GM23338 (cell line): ENCODE data around the gene SP8. TPM values are rescaled to one million over a fixed set of nuclear protein-coding genes. Genes with fewer than 3 reads are reported as not detected.

Experiments
- ATAC-seq: fragments of 200-7000 bp; cut with Tn5 transposase; 3 replicates; pipeline ENCODE4 v1.9.1; 2020
- DNase-seq: peaks from one replicate; pipeline ENCODE4 v3.0.0-alpha.2; 2015; ENCODE audit warnings: low spot score
- H2AFZ ChIP-seq: fragments of 200-600 bp; sonication (generic); 2 replicates; pipeline ENCODE4 v1.8.0; 2016; ENCODE audit warnings: antibody characterized with exemption, mild to moderate bottlenecking, moderate library complexity
- H3F3A ChIP-seq: fragments of 200-600 bp; sonication (generic); replicated peaks from 2 replicates; pipeline ENCODE4 v1.8.0; 2017; ENCODE audit warnings: antibody characterized with exemption, mixed run types, low read depth
- H3K27ac ChIP-seq: fragments of 200-600 bp; sonication (generic); 2 replicates; pipeline ENCODE4 v1.6.1; 2016; ENCODE audit warnings: low read depth
- H3K27me3 ChIP-seq: fragments of 200-600 bp; sonication (generic); 2 replicates; pipeline ENCODE4 v1.8.0; 2016; ENCODE audit warnings: mild to moderate bottlenecking, mixed run types, moderate library complexity; ENCODE audit not compliant: insufficient read depth
- H3K36me3 ChIP-seq: fragments of 200-600 bp; sonication (generic); 2 replicates; pipeline ENCODE4 v1.8.0; 2016; ENCODE audit warnings: mild to moderate bottlenecking; ENCODE audit not compliant: insufficient read depth
- H3K4me1 ChIP-seq: fragments of 200-600 bp; sonication (generic); 2 replicates; pipeline ENCODE4 v1.8.0; 2016; ENCODE audit warnings: mild to moderate bottlenecking, moderate library complexity; ENCODE audit not compliant: insufficient read depth
- H3K4me2 ChIP-seq: fragments of 200-600 bp; sonication (generic); 2 replicates; pipeline ENCODE4 v1.7.1; 2017; ENCODE audit warnings: mixed run types
- H3K4me3 ChIP-seq: fragments of 200-600 bp; sonication (generic); 2 replicates; pipeline ENCODE4 v1.6.1; 2016; ENCODE audit warnings: mixed run types
- H3K79me2 ChIP-seq: fragments of 200-600 bp; sonication (generic); replicated peaks from 2 replicates; pipeline ENCODE4 v1.8.0; 2017; ENCODE audit warnings: mild to moderate bottlenecking; ENCODE audit not compliant: insufficient read depth
- H3K9me2 ChIP-seq: fragments of 200-600 bp; sonication (generic); 2 replicates; pipeline ENCODE4 v1.8.0; 2017; ENCODE audit not compliant: insufficient read depth
- H4K20me1 ChIP-seq: fragments of 200-600 bp; sonication (generic); replicated peaks from 2 replicates; pipeline ENCODE4 v1.8.0; 2017; ENCODE audit warnings: mild to moderate bottlenecking; ENCODE audit not compliant: insufficient read depth
- H3K27ac Mint-ChIP-seq: 2 replicates; pipeline ENCODE4 v1.8.0; 2020; ENCODE audit warnings: inconsistent platforms, mild to moderate bottlenecking, moderate library complexity, mixed read lengths
- H3K27me3 Mint-ChIP-seq: 3 replicates; pipeline ENCODE4 v1.8.0; 2022; ENCODE audit warnings: low read depth, mild to moderate bottlenecking, moderate library complexity, mixed read lengths, inconsistent platforms; ENCODE audit not compliant: insufficient read depth, poor library complexity
- H3K36me3 Mint-ChIP-seq: 3 replicates; pipeline ENCODE4 v1.8.0; 2021; ENCODE audit warnings: low read depth, mild to moderate bottlenecking, inconsistent platforms, moderate library complexity, mixed read lengths
- H3K4me1 Mint-ChIP-seq: 3 replicates; pipeline ENCODE4 v1.8.0; 2020; ENCODE audit warnings: mild to moderate bottlenecking, inconsistent platforms, mixed read lengths
- H3K4me3 Mint-ChIP-seq: 3 replicates; pipeline ENCODE4 v1.8.0; 2021; ENCODE audit warnings: moderate library complexity, mild to moderate bottlenecking, inconsistent platforms, mixed read lengths
- H3K9me3 Mint-ChIP-seq: 3 replicates; pipeline ENCODE4 v1.8.0; 2020; ENCODE audit warnings: moderate library complexity, mild to moderate bottlenecking, inconsistent platforms, mixed read lengths
- ETS1 ChIP-seq: IDR thresholded peaks from 2 replicates; pipeline ENCODE4 v1.6.1; 2016; ENCODE audit warnings: antibody characterized with exemption
- EZH2 ChIP-seq: fragments of 200-600 bp; sonication (generic); IDR thresholded peaks from one replicate; pipeline ENCODE4 v1.8.0; 2017; ENCODE audit warnings: antibody characterized with exemption, mild to moderate bottlenecking, low read depth; ENCODE audit not compliant: unreplicated experiment
- JUNB ChIP-seq: IDR thresholded peaks from one replicate; pipeline ENCODE4 v1.6.1; 2016; ENCODE audit warnings: antibody characterized with exemption; ENCODE audit not compliant: unreplicated experiment
- NANOG ChIP-seq: IDR thresholded peaks from 2 replicates; pipeline ENCODE4 v1.6.1; 2016; ENCODE audit warnings: antibody characterized with exemption, borderline replicate concordance
- POLR2AphosphoS5 ChIP-seq: IDR thresholded peaks from 2 replicates; pipeline ENCODE4 v1.6.1; 2016; ENCODE audit warnings: antibody characterized with exemption, low read depth
- REST ChIP-seq: IDR thresholded peaks from one replicate; pipeline ENCODE4 v1.6.1; 2018; ENCODE audit warnings: antibody characterized with exemption; ENCODE audit not compliant: unreplicated experiment
- ZNF114 ChIP-seq: fragments of 250-450 bp; sonication (Bioruptor Pico); IDR thresholded peaks from 2 replicates; pipeline ENCODE4 v1.5.0; 2020; ENCODE audit warnings: mild to moderate bottlenecking, moderate library complexity
- ZNF462 ChIP-seq: fragments of 250-450 bp; sonication (Bioruptor Pico); IDR thresholded peaks from 2 replicates; pipeline ENCODE4 v1.5.0; 2020; ENCODE audit warnings: mild to moderate bottlenecking, moderate library complexity
- polyA plus RNA-seq: library from polyadenylated mRNA; unstranded; fragments of >200 nt; fragmentation: Nextera tagmentation; extraction: Ambion mirVana; gene quantifications from 2 replicates; pipeline ENCODE4 v1.2.1, GENCODE V29; 2016
- total RNA-seq: library from RNA; depleted of rRNA; stranded (reverse); fragments of >200 nt; shearing (Covaris generic); gene quantifications from 2 replicates; pipeline ENCODE4 v1.2.3, GENCODE V29; 2014

SP8 gene
- total and polyA plus RNA-seq, 2 experiments from 2014 or later: 3.7 to 6.7 TPM

- TF ChIP-seq EZH2 (no peak), ETS1 (no peak), REST (no peak)
Measured at GRCh38 chr7:20737840-20738448, 48.7 kb downstream of the SP8 start (continued).

GRCh38 chr7:20735346-20736065 is 51.2 kb downstream of the SP8 start:
- Histone ChIP-seq H3K4me2 (no peak overlapping the region), H3K79me2 (no peaks in the 10 kb centered on the region), H3F3A (no peaks in the 10 kb centered on the region), H3K36me3 (no peaks in the 10 kb centered on the region), H3K4me3 (no peak overlapping the region), H3K27ac (no peak overlapping the region), H4K20me1 (no peaks in the 10 kb centered on the region), H3K4me1 (no peaks in the 10 kb centered on the region), H3K9me2 (0 out of 2 replicates have a peak, but pooled peaks cover 6% of the 10 kb centered on the region), H3K27me3 (no peaks in the 10 kb centered on the region), H2AFZ (0 out of 2 replicates have a peak overlapping the region, but pooled peaks have one; percentile 64)
- DNase-seq (no peak), ATAC-seq (no peak)
- Mint-ChIP-seq H3K36me3 (no peaks in the 10 kb centered on the region; the same call in 2 of the 3 replicates), H3K4me1 (peaks cover 4% of the 10 kb centered on the region; the same call in 2 of the 3 replicates), H3K4me3 (no peak overlapping the region), H3K9me3 (no peaks in the 10 kb centered on the region), H3K27me3 (peaks cover 3% of the 10 kb centered on the region), H3K27ac (no peak overlapping the region)
- TF ChIP-seq REST (no peak), JUNB (no peak), NANOG (no peak), EZH2 (no peak), POLR2AphosphoS5 (no peak), ZNF462 (CRISPR knock-in tag) (no peak), ZNF114 (CRISPR knock-in tag) (no peak)
